ENCODE results near the gene TMEM62.

GRCh38 chr15:43106486-43106829 lies 26.9 kb upstream of the TMEM62 start:
- no peak for TF ChIP-seq POLR2A (IDR thresholded peaks at IDR 0.05)
- TF ChIP-seq CTCF (IDR thresholded peaks at IDR 0.05) = no peak
